ENCODE measurements around the gene CMPK2. TPM values are rescaled to one million over a fixed set of nuclear protein-coding genes. Genes with fewer than 3 reads are reported as not detected.

The CMPK2 gene
- total and polyA plus RNA-seq, 4 donors: 2.9 to 41.7 (median 4.2) TPM

- no peak overlapping the region for H3K27ac ChIP-seq (ENCODE audit: low read depth in 1 of 2, low read length in 2 of 2)
- 90% methylated on average over 1 of the region's 1 CpG for WGBS
Measured at GRCh38 chr2:6881046-6881445, 15.3 kb upstream of the CMPK2 start.

More at GRCh38 chr2:6881046-6881445, 15.3 kb upstream of the CMPK2 start:
- no peaks in the 10 kb centered on the region for H3K9me3 ChIP-seq (ENCODE audit: control insufficient read depth in 4 of 4, low read length in 3 of 4)
- H3K4me3 ChIP-seq (ENCODE audit: low read depth in 1 of 3, low read length in 3 of 3): no peak overlapping the region
- no peaks in the 10 kb centered on the region for H3K27me3 ChIP-seq (ENCODE audit: control insufficient read depth in 4 of 4, insufficient read depth in 4 of 4, low read length in 3 of 4)
- no peak overlapping the region for H3K9ac ChIP-seq (ENCODE audit: low read depth in 1 of 2, low read length in 2 of 2)
- H3K36me3 ChIP-seq (ENCODE audit: control insufficient read depth in 4 of 4, insufficient read depth in 3 of 4, low read depth in 1 of 4, low read length in 3 of 4): no peaks in the 10 kb centered on the region
- peaks cover 0 to 15% (median 10%) of the 10 kb centered on the region in 4 donors for H3K4me1 ChIP-seq (ENCODE audit: control insufficient read depth in 4 of 4, insufficient read depth in 4 of 4, low read length in 3 of 4)
- TF ChIP-seq MAX (IDR thresholded peaks at IDR 0.05) (no peak), SP1 (IDR thresholded peaks at IDR 0.05) (no peak), RAD21 (IDR thresholded peaks at IDR 0.05) (no peak), GABPA (IDR thresholded peaks at IDR 0.05 in 1 of 2, conservative IDR thresholded peaks at IDR 0.05 in 1 of 2) (no peak), ZBTB33 (IDR thresholded peaks at IDR 0.05) (no peak), TAF1 (conservative IDR thresholded peaks at IDR 0.05) (no peak), NR2F2 (IDR thresholded peaks at IDR 0.05) (no peak), CTCF (IDR thresholded peaks at IDR 0.05; ENCODE audit: low read depth, low read length, missing input control) (no peak), FOXA1 (IDR thresholded peaks at IDR 0.05) (no peak), REST (IDR thresholded peaks at IDR 0.05) (no peak), YY1 (IDR thresholded peaks at IDR 0.05) (no peak), EGR1 (IDR thresholded peaks at IDR 0.05; ENCODE audit: low read depth in 2 of 2) (no peak), RXRA (IDR thresholded peaks at IDR 0.05) (no peak), HNF4G (IDR thresholded peaks at IDR 0.05) (no peak), ATF3 (IDR thresholded peaks at IDR 0.05) (no peak), FOXA2 (IDR thresholded peaks at IDR 0.05) (no peak), HNF4A (conservative IDR thresholded peaks at IDR 0.05) (no peak), JUND (IDR thresholded peaks at IDR 0.05) (no peak)
- no peak for DNase-seq (ENCODE audit: low spot score)

All from liver (tissue), 9 donors.